ENCODE results near the gene RNF11.

RNF11 gene

GRCh38 chr1:51268634-51269033 lies 32.6 kb downstream of the RNF11 start:
- DNase-seq (ENCODE audit: insufficient read length) = no peak
- TF ChIP-seq TAF1 (IDR thresholded peaks at IDR 0.05; ENCODE audit: borderline replicate concordance, low read depth, low read length) (no peak), POLR2AphosphoS5 (IDR thresholded peaks at IDR 0.05; ENCODE audit: low read depth, low read length) (no peak), POLR2A (IDR thresholded peaks at IDR 0.05; ENCODE audit: low read depth, low read length) (no peak)
- FAIRE-seq = no peak

- DNase-seq (ENCODE audit: insufficient read length) (no peak), FAIRE-seq (no peak)
- TF ChIP-seq TAF1 (IDR thresholded peaks at IDR 0.05; ENCODE audit: borderline replicate concordance, low read depth, low read length) = no peak
- no peak for TF ChIP-seq POLR2A (IDR thresholded peaks at IDR 0.05; ENCODE audit: low read depth, low read length)
- no peak for TF ChIP-seq POLR2AphosphoS5 (IDR thresholded peaks at IDR 0.05; ENCODE audit: low read depth, low read length)
Measured at GRCh38 chr1:51270751-51271150, 34.7 kb downstream of the RNF11 start.

- FAIRE-seq (no peak), DNase-seq (ENCODE audit: insufficient read length) (no peak)
- TF ChIP-seq POLR2A (IDR thresholded peaks at IDR 0.05; ENCODE audit: low read depth, low read length) (no peak), POLR2AphosphoS5 (IDR thresholded peaks at IDR 0.05; ENCODE audit: low read depth, low read length) (no peak), TAF1 (IDR thresholded peaks at IDR 0.05; ENCODE audit: borderline replicate concordance, low read depth, low read length) (no peak)
Measured at GRCh38 chr1:51272916-51273315, 36.8 kb downstream of the RNF11 start.

GRCh38 chr1:51274676-51275075 lies 38.6 kb downstream of the RNF11 start:
- no peak for DNase-seq (ENCODE audit: insufficient read length)
- TF ChIP-seq POLR2A (IDR thresholded peaks at IDR 0.05; ENCODE audit: low read depth, low read length) (no peak), POLR2AphosphoS5 (IDR thresholded peaks at IDR 0.05; ENCODE audit: low read depth, low read length) (no peak), TAF1 (IDR thresholded peaks at IDR 0.05; ENCODE audit: borderline replicate concordance, low read depth, low read length) (no peak)
- no peak for FAIRE-seq

GRCh38 chr1:51276286-51276685 lies 40.2 kb downstream of the RNF11 start:
- FAIRE-seq = no peak
- TF ChIP-seq POLR2A (IDR thresholded peaks at IDR 0.05; ENCODE audit: low read depth, low read length) (no peak), TAF1 (IDR thresholded peaks at IDR 0.05; ENCODE audit: borderline replicate concordance, low read depth, low read length) (no peak), POLR2AphosphoS5 (IDR thresholded peaks at IDR 0.05; ENCODE audit: low read depth, low read length) (no peak)
- no peak for DNase-seq (ENCODE audit: insufficient read length)

- DNase-seq (ENCODE audit: insufficient read length) (no peak), FAIRE-seq (no peak)
- TF ChIP-seq TAF1 (IDR thresholded peaks at IDR 0.05; ENCODE audit: borderline replicate concordance, low read depth, low read length) (no peak), POLR2A (IDR thresholded peaks at IDR 0.05; ENCODE audit: low read depth, low read length) (no peak), POLR2AphosphoS5 (IDR thresholded peaks at IDR 0.05; ENCODE audit: low read depth, low read length) (no peak)
Measured at GRCh38 chr1:51280321-51280978, 44.4 kb downstream of the RNF11 start.

GRCh38 chr1:51281807-51282206 lies 45.7 kb downstream of the RNF11 start:
- no peak for FAIRE-seq
- no peak for DNase-seq (ENCODE audit: insufficient read length)

GRCh38 chr1:51282605-51283004 lies 46.5 kb downstream of the RNF11 start:
- no peak for DNase-seq (ENCODE audit: insufficient read length)
- FAIRE-seq = no peak
- TF ChIP-seq POLR2AphosphoS5 (IDR thresholded peaks at IDR 0.05; ENCODE audit: low read depth, low read length) = no peak
- no peak for TF ChIP-seq POLR2A (IDR thresholded peaks at IDR 0.05; ENCODE audit: low read depth, low read length)
- TF ChIP-seq TAF1 (IDR thresholded peaks at IDR 0.05; ENCODE audit: borderline replicate concordance, low read depth, low read length) = no peak

More at GRCh38 chr1:51281807-51282206, 45.7 kb downstream of the RNF11 start:
- no peak for TF ChIP-seq TAF1 (IDR thresholded peaks at IDR 0.05; ENCODE audit: borderline replicate concordance, low read depth, low read length)
- TF ChIP-seq POLR2A (IDR thresholded peaks at IDR 0.05; ENCODE audit: low read depth, low read length) = no peak
- no peak for TF ChIP-seq POLR2AphosphoS5 (IDR thresholded peaks at IDR 0.05; ENCODE audit: low read depth, low read length)

- no peak for DNase-seq (ENCODE audit: insufficient read length)
- FAIRE-seq = no peak
- TF ChIP-seq TAF1 (IDR thresholded peaks at IDR 0.05; ENCODE audit: borderline replicate concordance, low read depth, low read length) = no peak
- TF ChIP-seq POLR2A (IDR thresholded peaks at IDR 0.05; ENCODE audit: low read depth, low read length) = no peak
- no peak for TF ChIP-seq POLR2AphosphoS5 (IDR thresholded peaks at IDR 0.05; ENCODE audit: low read depth, low read length)
Measured at GRCh38 chr1:51283979-51284378, 47.9 kb downstream of the RNF11 start.

- DNase-seq (ENCODE audit: insufficient read length) (no peak), FAIRE-seq (peak; percentile 24)
- TF ChIP-seq POLR2A (IDR thresholded peaks at IDR 0.05; ENCODE audit: low read depth, low read length) (no peak), TAF1 (IDR thresholded peaks at IDR 0.05; ENCODE audit: borderline replicate concordance, low read depth, low read length) (no peak)
Measured at GRCh38 chr1:51284487-51284954, 48.4 kb downstream of the RNF11 start.

- DNase-seq (ENCODE audit: insufficient read length) (no peak), FAIRE-seq (peak; percentile 24)
- no peak for TF ChIP-seq TAF1 (IDR thresholded peaks at IDR 0.05; ENCODE audit: borderline replicate concordance, low read depth, low read length)
- no peak for TF ChIP-seq POLR2A (IDR thresholded peaks at IDR 0.05; ENCODE audit: low read depth, low read length)
- no peak for TF ChIP-seq POLR2AphosphoS5 (IDR thresholded peaks at IDR 0.05; ENCODE audit: low read depth, low read length)
Measured at GRCh38 chr1:51285055-51285454, 49.0 kb downstream of the RNF11 start.

GRCh38 chr1:51287966-51288365 lies 51.9 kb downstream of the RNF11 start:
- DNase-seq (ENCODE audit: insufficient read length) = no peak
- FAIRE-seq = no peak
- no peak for TF ChIP-seq POLR2AphosphoS5 (IDR thresholded peaks at IDR 0.05; ENCODE audit: low read depth, low read length)
